Camera-type eye (tissue), 1 donor: ENCODE measurements around the gene NKRF. TPM values are rescaled to one million over a fixed set of nuclear protein-coding genes. Genes with fewer than 3 reads are reported as not detected.

ENCODE experiments used
- total RNA-seq: library from RNA; depleted of rRNA; stranded (reverse); fragments of >200 nt; gene quantifications from one replicate; pipeline ENCODE4 v1.2.3, GENCODE V29; 2014

Gene NKRF
- total RNA-seq = 16.1 TPM

GRCh38 chrX:119606280-119607017, at the start of gene NKRF:
Gene NKRF (minus strand): TSS chrX:119606424.

GRCh38 chrX:119574394-119575266, 31.6 kb downstream of the NKRF start, which contains the start of gene UBE2A:
Gene UBE2A (plus strand): TSS chrX:119574563. CDS start chrX:119574712, 149 bp downstream.

GRCh38 chrX:119565107-119565663, 41.0 kb downstream of the NKRF start, which contains the start of gene STEEP1:
Gene STEEP1 (minus strand): TSS chrX:119565409. CDS start chrX:119565355, 54 bp downstream.

Other genes with a start within 250 kb of the NKRF start
- 7.0 TPM for gene SLC25A43, start 207.1 kb downstream of the NKRF start, total RNA-seq
- 109 TPM for gene SLC25A5, start 138.0 kb downstream of the NKRF start, total RNA-seq
- gene STEEP1, start 41.0 kb downstream of the NKRF start, total RNA-seq = 50.4 TPM
- gene UBE2A, start 31.9 kb downstream of the NKRF start, total RNA-seq = 50.6 TPM
- 53.4 TPM for gene SEPTIN6, start 86.7 kb upstream of the NKRF start, total RNA-seq
- 0.49 TPM for gene SOWAHD, start 152.2 kb upstream of the NKRF start, total RNA-seq
- 2,126 TPM for gene RPL39, start 185.2 kb upstream of the NKRF start, total RNA-seq
- 6.5 TPM for gene UPF3B, start 246.5 kb upstream of the NKRF start, total RNA-seq